Stimulated activated CD4-positive, alpha-beta T cell treated with anti-CD3 and anti-CD28 coated beads, TNF-alpha, amount 100 ng/mL, for 24 hours (primary cell): ENCODE measurements around the gene USP4.

Experiments
- DNase-seq, 3 experiments: peaks; one replicate each; pipeline ENCODE4 v3.0.0-alpha.2; 2020; ENCODE audit warnings: low read depth in 3 of 3

USP4 gene

DNA sequence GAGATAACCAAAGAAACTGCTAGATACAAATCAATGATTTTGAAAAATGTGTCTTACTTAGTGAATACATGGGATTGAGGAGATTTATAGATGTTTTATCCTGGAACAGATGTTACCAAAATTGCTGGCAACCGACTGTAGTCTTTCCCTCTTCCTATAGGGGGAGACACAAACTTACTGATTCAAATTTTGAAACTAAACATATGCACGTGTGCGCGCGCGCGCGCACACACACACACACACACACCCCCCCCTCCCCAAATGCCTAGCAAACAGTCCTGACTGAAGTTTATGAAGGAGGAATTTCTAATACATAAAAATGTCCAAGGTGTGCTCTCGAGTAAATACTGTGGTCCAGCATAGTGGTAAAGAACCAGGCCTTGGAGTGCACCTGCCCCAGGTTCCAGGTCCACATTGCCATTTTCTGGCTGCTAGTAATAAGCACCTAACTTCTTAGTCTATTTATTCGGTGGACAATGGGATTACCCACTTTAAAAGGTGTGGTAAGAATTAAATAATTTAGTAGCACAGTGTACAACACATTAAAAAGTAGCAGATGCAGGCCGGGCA, 44.3 kb downstream of the USP4 start:
- peak in 2 of 3 experiments; percentile 3 to 15 for DNase-seq

DNA sequence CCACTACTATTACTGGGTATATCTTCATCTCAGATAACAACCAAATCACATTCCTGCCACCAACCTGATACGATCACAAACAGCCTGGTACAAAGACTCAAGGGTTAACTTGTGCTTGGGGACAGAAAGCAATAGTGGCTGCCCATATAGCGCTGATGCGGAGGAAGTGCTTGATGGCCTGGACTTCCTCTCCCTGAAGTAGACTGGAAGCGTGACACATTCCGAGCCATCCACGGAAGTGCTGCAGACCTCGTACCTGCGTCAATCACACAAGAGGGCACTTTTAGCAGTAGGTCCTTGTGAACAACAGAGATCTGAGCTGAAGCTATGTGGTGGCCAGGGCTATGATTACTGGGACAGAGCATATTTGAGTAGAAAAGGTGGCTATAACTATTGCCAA, 45.5 kb downstream of the USP4 start:
- no peak for DNase-seq

DNA sequence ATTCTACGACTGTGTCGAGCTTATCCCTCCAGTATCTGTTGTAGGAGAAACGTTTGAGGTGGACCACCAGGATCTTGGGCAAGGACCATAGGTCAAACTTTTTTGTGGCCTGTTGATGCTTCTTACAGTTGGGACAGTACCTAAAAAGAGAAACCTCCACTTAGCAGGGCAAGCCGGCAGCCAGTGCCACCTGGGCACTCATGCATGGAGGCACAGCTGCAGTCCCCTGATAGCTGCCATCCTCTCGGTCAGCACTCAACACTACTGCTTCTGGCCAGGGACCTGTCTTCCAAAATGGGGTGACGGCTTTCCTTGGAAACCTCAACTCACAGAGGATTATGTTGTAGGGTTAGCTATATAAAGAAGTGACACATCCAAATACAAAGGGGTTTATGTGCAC, 55.9 kb downstream of the USP4 start:
- DNase-seq: no peak

DNA sequence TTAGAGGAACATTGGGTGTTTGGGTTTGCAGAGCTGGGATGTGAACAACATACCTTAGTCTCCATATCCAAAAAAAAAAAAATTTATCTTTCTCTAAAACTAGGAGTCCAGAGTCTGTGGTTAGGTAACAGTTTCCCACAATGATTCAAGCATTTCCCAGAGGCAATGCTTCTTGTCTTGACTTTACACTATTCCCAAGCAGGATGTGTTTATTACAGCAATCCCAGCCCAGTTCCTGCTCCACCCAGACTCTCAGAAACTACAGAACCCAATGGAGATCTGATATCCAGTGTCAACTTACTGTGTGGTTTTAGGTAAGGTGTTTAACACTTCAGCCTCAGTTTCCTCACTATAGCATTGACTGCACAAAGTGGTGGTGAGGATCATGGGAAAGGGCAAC, 60.5 kb downstream of the USP4 start:
- no peak for DNase-seq

DNA sequence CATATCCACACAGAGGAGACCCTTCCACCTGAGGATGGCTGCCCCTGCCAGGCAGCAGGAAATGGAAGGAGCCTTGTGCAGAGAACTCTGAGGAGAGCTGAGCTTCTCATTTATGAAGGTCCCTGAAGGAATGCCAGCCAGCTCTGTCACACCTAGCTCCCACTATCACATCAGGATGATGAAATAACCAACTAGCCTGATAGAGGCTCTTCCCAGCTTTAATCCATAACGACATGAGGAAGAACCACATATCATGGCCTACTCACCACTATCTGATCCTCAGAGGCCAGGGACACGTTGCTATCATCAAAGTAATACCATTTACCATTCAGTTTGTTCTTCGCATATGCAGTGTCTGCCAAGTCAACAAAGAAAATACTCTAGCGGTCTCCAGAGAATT, 61.3 kb downstream of the USP4 start:
- no peak for DNase-seq

DNA sequence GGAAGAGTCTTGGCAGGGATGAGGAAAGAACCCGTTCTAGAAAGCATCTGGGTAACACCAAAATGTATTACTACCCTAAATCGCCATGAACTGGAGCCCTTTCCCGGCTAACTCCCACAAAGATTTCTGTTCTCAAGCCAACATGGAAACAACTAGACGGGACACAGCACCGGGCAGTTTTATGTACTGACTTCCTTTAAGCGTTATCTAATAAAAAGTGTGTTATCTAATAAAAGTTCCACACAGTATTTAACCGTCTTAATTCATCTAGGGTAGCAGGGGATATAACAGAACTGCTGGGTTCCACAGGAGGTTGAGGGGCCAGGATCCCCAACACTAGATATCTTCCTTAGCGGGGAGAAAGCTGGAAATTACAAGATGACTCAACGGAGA, 62.5 kb downstream of the USP4 start:
- no peak for DNase-seq

DNA sequence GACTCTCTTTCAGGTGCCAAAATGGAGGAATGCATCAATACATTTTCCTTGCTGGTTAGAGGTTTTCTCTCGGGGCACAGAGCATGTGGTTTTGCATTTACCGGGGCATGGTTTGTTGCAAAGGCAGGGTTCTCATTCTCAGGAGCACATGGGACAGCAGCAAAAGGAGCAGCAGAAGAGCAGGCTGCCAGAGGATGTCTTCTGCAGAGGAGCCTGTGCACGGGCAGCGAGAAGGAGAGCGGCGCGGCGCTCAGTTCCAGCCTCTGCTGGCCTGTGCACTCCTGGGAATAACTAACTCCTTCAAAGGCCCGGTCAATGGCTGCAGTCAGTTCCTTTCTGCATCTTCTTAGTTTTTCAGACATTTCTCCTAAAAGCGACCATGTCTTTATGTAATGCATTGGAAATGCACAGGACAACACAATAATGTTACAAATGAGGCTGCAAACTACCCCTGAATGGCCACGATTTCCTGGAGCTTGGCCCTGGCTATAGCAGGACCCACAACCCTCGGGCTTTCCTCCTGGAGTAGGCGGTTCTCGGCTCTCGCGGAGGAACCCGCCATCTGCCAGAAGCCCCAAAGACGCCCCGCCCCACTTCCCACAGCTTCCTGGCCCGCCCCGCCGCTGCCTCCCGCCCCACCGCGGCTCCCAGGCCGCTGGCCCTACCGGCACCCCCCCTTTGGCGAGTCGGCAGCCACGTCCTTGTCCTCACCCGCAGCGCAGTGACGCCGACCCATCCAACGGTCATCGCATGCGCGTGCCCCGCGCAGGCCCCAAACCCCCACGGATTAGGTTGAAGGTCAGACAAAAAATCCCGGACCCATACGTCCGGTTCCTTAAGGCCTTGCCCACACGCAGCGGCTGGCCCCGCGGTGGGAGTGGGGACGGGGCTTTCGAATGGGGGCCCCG, 63.1 kb downstream of the USP4 start, which contains the start of gene C3orf62:
C3orf62 (minus strand) TSS at position 758 of the 908 bp plus-strand sequence; CDS start at position 398, 360 bp downstream.
- peak; percentile 55 to 86 (median 61) for DNase-seq

DNA sequence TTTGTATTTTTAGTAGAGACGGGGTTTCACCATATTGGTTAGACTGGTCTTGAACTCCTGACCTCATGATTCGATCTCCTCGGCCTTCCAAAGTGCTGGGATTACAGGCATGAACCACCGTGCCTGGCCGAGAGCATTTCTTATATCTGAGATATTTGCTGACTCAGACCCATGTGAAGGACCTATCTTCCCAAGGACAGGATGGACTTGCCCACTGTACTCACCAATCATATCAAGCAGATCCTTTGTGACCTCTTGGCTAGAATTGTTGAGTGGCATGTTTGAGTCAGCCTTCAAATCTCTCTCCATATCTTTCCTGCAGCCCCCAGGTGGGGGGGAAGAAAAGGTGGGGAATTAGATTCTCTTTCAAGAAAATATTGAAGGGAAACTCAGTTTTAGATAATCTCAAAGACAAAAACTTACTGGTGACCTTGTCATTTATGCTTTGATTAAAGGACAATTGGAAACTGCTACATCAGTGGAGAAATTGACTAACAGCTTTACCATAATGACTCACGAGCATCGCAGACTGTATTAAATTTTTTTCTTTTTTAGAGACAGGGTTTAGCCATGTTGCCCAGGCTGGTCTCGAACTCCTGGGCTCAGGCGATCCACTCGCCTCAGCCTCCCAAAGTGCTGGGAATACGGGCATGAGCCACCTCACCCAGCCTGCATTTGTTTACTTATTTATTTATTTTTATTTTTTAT, 65.9 kb downstream of the USP4 start:
- no peak for DNase-seq

DNA sequence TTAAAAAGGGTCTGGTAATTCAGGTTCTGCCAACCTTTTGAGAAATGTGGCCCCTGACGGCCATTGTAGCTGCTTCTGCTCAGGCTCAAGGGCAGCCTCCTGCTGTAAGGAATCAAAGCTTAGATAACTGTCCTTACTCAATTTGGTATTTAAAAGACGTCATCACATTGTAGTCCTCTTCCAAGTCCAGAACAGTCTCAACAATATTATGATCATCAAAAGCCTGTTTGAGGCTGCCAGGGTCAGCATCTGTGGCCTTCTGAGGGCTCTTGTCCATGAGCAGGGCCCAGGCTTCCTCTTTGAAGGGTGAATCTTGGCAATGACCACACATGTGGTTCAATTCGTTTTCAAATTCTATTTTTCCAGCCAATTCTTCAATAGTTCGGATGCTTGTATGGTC, 68.8 kb downstream of the USP4 start:
- no peak for DNase-seq

DNA sequence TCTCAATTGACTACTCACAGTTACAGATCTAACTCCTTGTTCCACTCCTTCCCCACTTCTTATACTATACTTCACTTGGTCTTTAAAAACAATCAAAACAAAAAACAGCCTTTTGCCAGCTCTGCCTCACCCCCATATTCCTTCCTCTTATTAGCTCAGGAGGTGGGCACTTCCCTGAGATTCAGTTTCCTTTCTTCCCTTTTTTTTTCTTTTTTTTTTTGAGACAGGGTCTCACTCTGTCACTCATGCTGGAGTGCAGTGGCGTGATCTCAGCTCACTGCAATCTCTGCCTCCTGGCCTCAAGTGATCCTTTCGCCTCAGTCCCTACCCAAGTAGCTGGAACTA, 69.7 kb downstream of the USP4 start:
- no peak for DNase-seq

DNA sequence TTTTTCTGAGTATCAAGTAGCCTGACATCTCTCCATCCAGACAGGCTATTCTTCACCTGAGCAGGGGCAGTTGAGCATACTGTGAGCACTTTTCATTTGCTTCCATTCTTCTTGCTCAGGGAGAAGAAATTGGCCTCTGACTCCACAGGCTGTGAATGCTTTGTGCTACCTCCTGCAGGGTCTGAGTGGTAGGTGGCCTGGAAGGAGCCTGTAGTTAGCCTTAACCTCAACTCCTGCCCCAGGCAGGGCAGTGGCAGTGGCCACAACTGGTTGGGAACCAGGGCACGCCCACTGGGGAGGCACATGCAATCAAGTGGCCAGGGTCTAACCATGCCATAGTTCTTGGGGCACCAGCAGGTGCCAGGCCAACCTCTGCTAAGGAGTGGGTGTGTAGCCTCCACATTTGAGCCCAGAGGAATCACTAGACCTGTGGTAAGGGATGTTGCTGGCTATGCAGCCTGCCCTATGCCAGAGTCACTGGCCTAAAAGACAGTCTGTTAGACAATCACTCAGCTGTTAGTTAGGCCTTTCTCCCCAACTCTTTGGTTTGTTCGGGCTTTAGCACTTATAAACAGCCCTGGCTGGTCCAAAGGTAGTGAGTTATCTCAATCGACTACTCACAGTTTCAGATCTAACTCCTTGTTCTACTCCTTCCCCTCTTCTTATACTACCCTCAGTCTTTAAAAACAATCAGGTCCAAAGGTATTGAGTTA, 70.3 kb downstream of the USP4 start:
- no peak for DNase-seq

DNA sequence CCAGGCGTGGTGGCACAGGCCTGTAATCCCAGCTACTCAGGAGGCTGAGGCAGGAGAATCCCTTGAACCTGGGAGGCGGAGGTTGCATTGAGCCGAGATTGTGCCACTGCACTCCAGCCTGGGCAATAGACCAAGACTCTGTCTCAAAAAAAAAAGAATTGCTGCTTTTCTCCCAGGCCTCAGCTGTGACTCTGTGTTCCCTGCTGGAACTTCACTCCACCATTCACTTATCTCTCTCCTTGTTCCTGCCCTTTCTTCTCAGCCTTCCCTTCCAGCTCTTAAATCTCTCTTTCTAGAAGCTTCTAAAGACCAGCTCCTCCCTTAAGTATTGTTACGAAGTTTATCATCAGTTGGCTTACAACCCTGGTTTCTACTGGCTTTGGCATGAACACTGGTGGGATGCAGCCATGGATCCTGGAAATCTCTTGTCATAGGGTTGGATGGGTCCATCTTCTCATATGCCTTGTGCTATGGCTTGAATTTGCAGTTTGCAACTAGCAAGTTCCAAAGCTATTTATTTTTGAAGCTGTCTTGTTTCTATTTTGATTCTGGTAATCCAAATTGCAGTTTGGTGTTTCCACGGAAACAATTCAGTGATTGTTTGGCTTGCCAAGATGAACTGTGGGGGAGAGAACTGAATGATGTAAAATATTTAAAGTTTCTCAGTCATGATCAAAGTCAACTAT, 73.3 kb downstream of the USP4 start:
- no peak for DNase-seq

DNA sequence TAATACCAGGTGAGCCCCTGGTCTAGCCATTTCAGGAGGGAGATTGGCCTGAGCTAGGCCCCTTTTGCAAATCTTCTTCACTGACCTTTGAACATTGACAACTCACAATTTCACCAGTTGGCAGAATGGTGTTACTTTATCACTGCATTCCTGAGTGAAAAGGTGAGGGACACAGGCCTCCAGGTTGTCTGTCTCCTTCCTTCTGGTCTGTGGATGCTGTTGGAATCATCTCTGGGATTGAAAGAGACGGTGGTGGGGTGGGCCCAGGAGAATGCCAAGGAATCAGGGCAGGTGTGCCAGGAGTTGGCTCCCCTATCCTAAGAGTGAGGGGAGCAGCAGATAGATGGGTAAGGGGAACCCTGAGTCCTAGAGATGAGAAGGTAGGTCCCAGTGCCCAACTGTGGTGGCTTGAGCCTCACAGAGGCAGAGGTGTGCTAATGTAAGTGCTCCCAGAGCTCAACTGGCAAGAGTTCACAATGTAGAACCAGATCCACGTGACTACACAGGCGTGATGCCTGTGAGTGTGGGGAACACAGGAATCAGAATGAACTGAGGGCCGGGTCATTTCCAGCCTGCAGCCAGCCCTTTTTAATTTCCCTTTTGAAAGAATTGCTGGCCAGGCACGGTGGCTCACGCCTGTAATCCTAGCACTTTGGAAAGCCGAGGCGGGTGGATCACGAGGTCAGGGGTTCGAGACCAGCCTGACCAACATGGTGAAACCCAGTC, 74.0 kb downstream of the USP4 start:
- no peak for DNase-seq

DNA sequence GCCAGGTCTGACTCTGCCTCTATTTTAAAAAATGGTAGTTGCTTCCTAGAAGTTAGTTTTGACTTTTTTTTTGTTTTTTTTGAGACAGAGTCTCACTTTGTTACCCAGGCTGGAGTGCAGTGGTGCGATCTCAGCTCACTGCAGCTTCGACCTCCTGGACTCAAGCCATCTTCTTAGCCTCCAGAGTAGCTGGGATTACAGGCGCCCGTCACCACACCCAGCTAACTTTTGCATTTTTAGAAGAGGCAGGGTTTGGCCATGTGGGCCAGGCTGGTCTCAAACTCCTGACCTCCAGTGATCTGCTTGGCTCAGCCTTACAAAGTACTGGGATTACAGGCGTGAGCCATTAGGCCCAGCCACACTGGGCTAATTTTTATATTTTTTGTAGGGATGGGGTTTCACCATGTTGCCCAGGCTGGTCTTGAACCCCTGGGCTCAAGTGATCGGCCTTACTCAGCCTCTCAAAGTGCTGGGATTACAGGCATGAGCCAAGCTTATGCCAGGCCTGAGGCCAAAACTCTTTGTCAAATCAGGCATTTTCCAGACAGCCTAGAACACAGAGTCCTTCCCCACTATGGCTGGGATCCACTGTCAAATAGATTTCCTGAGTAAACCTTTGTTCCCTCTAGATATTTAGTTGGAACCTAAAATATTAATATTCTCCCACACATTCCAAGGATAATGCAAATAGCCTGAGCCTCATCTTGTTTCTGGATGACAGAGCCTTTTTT, 76.5 kb downstream of the USP4 start:
- DNase-seq: no peak

DNA sequence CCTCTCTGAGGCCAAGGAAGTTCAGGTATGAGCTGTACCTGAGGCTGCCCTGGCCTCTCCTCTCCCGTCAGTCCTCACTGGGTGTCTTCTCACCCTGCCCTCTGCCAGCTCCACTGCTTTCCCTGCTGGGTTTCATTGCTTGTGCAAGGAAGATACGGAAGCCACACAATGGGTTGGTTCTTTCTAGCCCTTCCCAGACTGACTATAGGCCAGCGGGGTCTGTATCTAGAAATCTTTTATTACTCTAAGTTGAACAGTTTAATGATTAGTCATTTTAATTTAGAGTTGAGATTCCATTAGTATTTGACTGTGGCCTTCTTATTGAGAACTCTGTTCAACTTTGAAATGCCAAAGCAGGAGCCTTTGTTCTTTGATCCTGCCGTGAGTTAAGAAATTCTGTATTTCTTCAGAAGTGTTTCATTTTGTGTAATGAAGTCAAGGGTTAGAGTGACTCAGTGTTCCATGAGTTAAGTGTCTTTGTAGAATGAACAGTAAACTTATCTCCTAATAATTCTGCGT, 79.0 kb downstream of the USP4 start:
- no peak for DNase-seq

DNA sequence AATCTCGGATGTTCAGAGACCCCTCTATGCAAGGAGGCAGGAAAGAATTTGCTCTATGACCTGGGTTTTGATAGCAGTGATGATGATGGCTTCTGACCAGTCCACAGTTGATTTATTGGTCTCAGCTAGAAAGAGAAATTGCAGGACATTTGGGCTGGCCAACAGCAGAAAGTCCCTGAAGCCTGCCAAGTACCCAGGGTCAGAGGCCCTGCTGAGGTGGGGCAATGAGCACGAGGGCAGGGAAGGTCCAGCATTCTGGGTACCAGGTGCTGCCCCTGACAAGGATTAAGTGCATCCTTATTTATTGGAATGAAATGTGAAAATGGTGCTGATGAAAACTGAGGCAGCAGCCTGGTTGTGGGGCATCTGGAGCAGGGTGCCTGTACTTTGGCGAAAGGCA, 82.7 kb downstream of the USP4 start:
- DNase-seq: no peak

DNA sequence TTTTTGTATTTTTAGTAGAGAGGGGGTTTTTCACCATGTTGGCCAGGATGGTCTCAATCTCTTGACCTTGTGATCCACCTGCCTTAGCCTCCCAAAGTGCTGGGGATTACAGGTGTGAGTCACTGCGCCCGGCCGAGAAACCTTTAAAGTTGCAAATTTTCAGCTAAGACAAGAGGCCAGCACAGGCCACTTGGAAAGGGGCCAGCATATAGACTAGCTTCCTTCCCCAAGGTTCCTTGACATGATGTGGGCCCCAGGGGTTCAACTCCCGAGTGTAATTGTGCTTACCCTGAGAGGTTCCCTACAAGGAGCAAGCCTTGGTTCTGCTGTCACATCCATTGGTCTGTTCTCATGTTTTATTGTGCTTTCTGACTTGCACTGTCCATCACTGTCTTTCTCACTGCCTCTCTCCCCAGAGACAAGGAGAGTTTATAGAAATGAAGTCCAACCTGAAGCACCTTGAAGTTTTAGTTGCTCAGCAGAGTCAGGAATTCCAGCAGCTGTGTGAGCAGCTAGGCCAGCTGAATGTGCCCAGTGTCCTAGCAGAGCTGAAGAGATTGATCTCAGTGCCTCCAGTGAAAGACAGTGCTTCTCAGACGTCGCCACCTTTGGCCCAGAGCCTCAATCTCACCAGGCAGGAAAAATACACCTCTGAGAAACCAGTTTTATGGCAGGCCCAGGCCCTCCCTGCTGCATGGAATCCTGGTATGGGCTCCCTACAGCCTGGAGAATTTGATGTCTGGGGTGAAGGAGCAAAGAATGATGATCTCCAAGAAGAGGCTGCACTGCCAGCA, 83.9 kb downstream of the USP4 start:
- no peak for DNase-seq

DNA sequence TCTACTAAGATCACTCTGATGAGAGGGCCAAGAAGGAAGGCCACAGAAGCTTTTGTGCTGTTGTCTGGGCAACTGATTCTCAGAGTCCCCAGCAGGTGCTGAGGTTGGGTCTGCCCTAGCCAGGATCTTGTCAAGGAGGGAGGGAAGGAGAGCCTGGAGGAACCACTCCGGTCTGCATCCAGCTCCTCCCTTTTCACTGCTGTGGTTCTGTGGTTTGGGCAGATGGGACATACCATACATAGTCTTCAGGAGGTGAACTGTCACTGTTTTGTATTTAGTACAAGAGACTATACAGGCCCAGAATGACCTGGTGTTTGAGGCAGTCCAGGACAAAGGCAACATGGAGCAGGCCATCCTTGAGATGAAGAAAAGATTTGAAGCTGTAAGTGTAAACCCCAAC, 84.7 kb downstream of the USP4 start:
- no peak for DNase-seq

DNA sequence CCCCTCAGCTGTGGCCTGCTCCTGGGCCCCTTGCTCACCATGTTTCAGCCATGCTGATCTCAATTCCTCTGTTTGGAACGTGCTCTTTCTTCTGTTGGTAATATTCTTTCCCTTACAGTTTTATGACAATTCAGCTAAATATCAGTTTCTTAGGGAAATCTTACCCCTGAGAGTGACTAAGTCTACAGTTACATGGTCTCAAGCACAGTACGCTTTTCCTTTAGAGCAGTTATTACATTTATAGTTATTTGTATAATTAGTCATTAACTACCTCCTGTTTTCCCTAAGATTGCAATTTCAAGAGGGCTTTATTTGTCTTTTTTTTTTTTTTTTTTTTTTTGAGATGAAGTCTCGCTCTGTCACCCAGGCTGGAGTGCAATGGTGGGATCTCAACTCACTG, 86.3 kb downstream of the USP4 start:
- no peak for DNase-seq
